ENCODE results near the gene NARS2. TPM values are rescaled to one million over a fixed set of nuclear protein-coding genes. Genes with fewer than 3 reads are reported as not detected.

Gene NARS2
- total RNA-seq, 1 donor from 2014 or later: 24.7 TPM

DNA sequence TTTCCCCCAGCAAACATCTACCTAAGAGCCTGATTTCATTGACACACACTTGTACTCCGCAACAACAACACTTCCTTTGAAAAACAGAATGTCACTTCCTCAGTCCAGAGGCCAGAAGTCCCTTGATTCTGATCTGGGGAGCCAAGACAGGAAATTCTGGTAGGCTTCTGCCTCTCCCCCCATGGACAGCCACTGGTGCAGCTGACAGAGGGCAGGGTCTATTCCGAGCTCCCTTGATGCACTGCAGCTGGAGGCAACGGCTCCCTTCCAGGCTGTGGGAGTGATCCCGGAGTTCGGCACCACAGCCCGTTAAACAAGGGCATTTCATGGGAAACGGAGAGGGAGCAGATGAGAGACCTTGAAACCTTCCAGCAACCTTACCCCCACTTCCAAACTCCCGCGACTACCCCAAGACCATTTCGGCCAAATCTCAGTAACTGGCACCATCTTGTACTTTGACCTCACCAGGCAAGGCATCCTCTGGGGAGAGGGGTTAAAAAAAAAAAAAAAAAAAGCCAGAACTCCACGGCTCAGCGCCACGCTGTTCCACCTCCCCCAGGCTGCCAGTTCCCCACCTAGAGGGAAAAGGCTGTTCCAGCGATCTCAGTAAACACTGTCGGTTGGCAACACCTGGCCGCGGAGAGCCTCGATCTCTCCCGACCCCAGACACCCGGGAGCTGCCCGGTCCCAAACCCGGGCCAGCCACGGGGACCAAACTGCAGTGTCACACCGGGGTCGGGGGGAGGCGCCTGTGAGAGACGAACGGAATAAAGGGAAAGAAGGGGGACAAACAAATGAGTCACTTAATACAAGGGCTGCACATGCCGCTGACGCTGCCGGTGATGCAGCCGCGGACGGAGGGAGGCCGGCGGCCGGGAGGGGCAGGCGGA, 158.1 kb downstream of the NARS2 start:
- TF ChIP-seq, protein P1, sequence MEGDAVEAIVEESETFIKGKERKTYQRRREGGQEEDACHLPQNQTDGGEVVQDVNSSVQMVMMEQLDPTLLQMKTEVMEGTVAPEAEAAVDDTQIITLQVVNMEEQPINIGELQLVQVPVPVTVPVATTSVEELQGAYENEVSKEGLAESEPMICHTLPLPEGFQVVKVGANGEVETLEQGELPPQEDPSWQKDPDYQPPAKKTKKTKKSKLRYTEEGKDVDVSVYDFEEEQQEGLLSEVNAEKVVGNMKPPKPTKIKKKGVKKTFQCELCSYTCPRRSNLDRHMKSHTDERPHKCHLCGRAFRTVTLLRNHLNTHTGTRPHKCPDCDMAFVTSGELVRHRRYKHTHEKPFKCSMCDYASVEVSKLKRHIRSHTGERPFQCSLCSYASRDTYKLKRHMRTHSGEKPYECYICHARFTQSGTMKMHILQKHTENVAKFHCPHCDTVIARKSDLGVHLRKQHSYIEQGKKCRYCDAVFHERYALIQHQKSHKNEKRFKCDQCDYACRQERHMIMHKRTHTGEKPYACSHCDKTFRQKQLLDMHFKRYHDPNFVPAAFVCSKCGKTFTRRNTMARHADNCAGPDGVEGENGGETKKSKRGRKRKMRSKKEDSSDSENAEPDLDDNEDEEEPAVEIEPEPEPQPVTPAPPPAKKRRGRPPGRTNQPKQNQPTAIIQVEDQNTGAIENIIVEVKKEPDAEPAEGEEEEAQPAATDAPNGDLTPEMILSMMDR (IDR thresholded peaks at IDR 0.05; ENCODE audit: unreplicated experiment): peak; percentile 56
- peak; percentile 75 for DNase-seq (ENCODE audit: low spot score, unreplicated experiment)
- Mint-ChIP-seq H3K4me3 (ENCODE audit: low read depth) (peak overlapping the region; percentile 94), H3K9me3 (ENCODE audit: low read depth) (no peaks in the 10 kb centered on the region), H3K27ac (peak overlapping the region; percentile 99), H3K36me3 (ENCODE audit: insufficient read depth) (no peaks in the 10 kb centered on the region), H3K27me3 (no peaks in the 10 kb centered on the region), H3K4me1 (ENCODE audit: low read depth) (peaks cover 31% of the 10 kb centered on the region)

DNA sequence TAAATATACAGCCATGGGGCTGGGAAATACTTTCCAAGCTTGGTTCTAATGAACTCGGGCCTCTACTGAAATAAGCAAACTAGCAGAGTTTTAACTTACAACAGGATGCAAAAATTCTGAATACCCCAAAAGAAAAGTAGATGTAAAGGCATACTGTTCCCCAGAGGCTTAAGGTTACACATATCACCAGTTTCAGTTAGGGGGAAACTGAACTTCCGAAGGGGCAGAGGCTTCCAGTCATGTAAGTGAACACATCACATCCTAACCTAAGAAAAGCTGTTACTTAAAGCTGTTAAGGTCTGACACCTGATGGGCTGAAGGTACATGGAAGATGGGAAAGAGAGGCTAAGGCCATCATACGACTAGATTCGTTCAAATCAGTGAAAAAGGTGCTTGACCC, 159.3 kb downstream of the NARS2 start:
- Mint-ChIP-seq H3K4me1 (ENCODE audit: low read depth) (peaks cover 27% of the 10 kb centered on the region), H3K9me3 (ENCODE audit: low read depth) (peaks cover 3% of the 10 kb centered on the region), H3K36me3 (ENCODE audit: insufficient read depth) (peaks cover 6% of the 10 kb centered on the region), H3K4me3 (ENCODE audit: low read depth) (peak overlapping the region; percentile 55), H3K27ac (no peak overlapping the region), H3K27me3 (no peaks in the 10 kb centered on the region)
- TF ChIP-seq, protein P1 (IDR thresholded peaks at IDR 0.05; ENCODE audit: unreplicated experiment): no peak
- no peak for DNase-seq (ENCODE audit: low spot score, unreplicated experiment)

DNA sequence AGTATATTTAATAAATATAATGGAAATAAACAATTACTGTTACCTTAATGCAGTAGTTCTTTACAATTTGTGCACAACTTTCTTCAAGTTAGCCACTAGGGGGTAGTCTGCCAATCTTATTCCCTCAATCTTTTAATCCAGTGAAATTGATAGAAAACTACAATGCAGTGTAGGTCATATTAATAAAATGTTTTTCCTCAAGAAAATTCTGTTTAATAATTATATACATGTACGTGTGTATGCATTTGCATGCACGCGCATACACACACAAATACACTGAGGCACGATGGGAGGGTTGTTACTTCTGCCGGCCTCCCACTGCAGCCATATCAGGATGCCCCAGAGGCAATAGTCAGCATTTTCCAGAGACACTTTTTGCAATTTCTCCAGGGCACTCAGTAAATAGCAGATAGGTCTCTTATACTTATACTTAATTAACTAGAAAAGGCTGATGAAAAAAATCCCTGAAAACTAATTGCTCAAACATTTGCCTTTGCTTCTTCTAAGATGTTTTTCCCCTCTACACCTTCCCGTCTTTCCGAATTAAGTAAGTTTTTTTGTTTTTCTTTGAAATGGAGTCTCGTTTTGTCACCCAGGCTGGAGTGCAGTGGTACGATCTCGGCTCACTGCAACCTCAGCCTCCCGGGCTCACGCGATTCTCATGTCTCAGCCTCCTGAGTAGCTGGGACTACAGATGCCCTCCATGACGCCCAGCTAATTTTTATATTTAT, 160.2 kb downstream of the NARS2 start:
- no peak for DNase-seq (ENCODE audit: low spot score, unreplicated experiment)
- no peaks in the 10 kb centered on the region for H3K27me3 Mint-ChIP-seq
- H3K9me3 Mint-ChIP-seq (ENCODE audit: low read depth): peaks cover 8% of the 10 kb centered on the region
- H3K4me3 Mint-ChIP-seq (ENCODE audit: low read depth): no peak overlapping the region
- peaks cover 22% of the 10 kb centered on the region for H3K4me1 Mint-ChIP-seq (ENCODE audit: low read depth)
- TF ChIP-seq, protein P1 (IDR thresholded peaks at IDR 0.05; ENCODE audit: unreplicated experiment): peak; percentile 68
- H3K36me3 Mint-ChIP-seq (ENCODE audit: insufficient read depth): peaks cover 10% of the 10 kb centered on the region
- no peak overlapping the region for H3K27ac Mint-ChIP-seq

DNA sequence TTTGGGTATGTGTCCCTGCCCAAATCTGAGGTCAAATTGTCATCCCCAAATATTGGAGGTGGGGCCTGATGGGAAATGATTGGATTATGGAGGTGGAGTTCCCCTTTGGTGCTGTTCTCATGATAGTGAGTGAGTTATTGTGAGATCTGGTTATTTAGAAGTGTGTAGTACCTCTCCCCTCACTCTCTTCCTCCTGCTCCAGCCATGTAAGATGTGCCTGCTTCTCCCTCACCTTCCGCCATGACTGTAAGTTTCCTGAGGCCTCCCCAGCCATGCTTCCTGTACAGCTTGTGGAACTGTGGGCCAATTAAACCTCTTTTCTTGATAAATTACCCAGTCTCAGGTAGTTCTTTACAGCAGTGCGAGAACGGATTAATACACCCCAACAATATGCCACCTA, 166.0 kb downstream of the NARS2 start:
- Mint-ChIP-seq H3K4me3 (ENCODE audit: low read depth) (no peak overlapping the region), H3K27ac (no peak overlapping the region), H3K9me3 (ENCODE audit: low read depth) (peaks cover 28% of the 10 kb centered on the region), H3K36me3 (ENCODE audit: insufficient read depth) (peaks cover 32% of the 10 kb centered on the region), H3K27me3 (no peaks in the 10 kb centered on the region), H3K4me1 (ENCODE audit: low read depth) (no peaks in the 10 kb centered on the region)
- TF ChIP-seq, protein P1 (IDR thresholded peaks at IDR 0.05; ENCODE audit: unreplicated experiment): no peak
- DNase-seq (ENCODE audit: low spot score, unreplicated experiment): no peak

DNA sequence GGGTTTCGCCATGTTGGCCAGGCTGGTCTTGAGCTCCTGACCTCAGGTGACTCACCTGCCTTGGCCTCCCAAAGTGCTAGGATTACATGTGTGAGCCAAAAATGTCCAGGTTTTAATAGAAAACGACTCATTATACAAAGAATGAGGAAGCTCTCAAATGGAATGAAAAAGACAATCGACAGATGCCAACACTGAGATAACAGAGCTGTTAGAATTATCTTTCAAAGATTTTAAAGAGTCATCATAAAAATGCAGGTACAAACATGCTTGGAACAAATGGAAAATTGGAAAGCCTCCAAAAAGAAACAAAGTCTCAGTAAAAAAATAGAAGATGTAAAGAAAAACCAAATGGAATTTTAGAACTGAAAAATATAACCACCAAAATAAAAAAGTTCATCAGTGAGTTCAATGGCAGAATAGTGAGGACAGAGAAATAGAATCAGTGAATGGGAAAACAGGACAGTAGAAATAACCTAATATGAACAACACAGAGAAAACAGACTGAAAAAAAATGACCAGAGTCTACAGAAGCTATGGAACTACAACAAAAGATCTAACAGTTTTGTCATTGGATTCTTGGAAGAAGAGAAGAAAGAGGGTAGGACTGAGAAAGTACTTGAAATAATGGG, 168.0 kb downstream of the NARS2 start:
- Mint-ChIP-seq H3K27me3 (no peaks in the 10 kb centered on the region), H3K4me1 (ENCODE audit: low read depth) (no peaks in the 10 kb centered on the region), H3K36me3 (ENCODE audit: insufficient read depth) (peaks cover 32% of the 10 kb centered on the region), H3K9me3 (ENCODE audit: low read depth) (peaks cover 28% of the 10 kb centered on the region), H3K27ac (no peak overlapping the region), H3K4me3 (ENCODE audit: low read depth) (no peak overlapping the region)
- no peak for DNase-seq (ENCODE audit: low spot score, unreplicated experiment)
- TF ChIP-seq, protein P1 (IDR thresholded peaks at IDR 0.05; ENCODE audit: unreplicated experiment): no peak
